HepG2 (cell line): ENCODE data around the gene ZMYND12. TPM values are rescaled to one million over a fixed set of nuclear protein-coding genes. Genes with fewer than 3 reads are reported as not detected.

Experiments used
- ATAC-seq: fragments of 200-7000 bp; cut with Tn5 transposase; 3 replicates; pipeline ENCODE4 v1.9.1; 2020; ENCODE audit warnings: mild to moderate bottlenecking, moderate library complexity
- BruUV-seq: library from RNA; stranded (reverse); fragments of 400-500 nt; replicated peaks from 2 replicates; lab custom pipeline; 2021; lab: Mats Ljungman, UMichigan
- CTCF ChIA-PET: fragments of 300-600 bp; formaldehyde crosslinking; extraction: SDS; loops from one replicate; lab custom pipeline; 2021; ENCODE audit warnings: low total read pairs, inconsistent platforms, low intra/inter-chr PET ratio; lab: Yijun Ruan, JAX
- POLR2A ChIA-PET: fragments of 350-600 bp; sonication (Branson Sonifier 250); formaldehyde crosslinking; loops from one replicate; lab custom pipeline; 2020; ENCODE audit warnings: antibody characterized with exemption, inconsistent platforms; lab: Yijun Ruan, JAX
- DNase-seq: peaks from one replicate; pipeline ENCODE4 v3.0.0-alpha.2; 2015; ENCODE audit warnings: low spot score
- FAIRE-seq: peaks from 3 replicates; lab custom pipeline; 2011; peaks lifted over from hg19 to GRCh38; lab: Jason Lieb, UNC
- H2AFZ ChIP-seq: one replicate; pipeline ENCODE4 v1.6.1; 2011; ENCODE audit warnings: low read length, inconsistent platforms
- H3K27ac ChIP-seq: fragments of 300-600 bp; 3 replicates; pipeline ENCODE4 v1.8.0; 2011; ENCODE audit warnings: mixed run types, mild to moderate bottlenecking, mixed read lengths, low read length, inconsistent platforms; ENCODE audit not compliant: insufficient read depth; ENCODE audit errors: extremely low read length
- H3K27me3 ChIP-seq, 2 experiments: fragments of 200-600 bp in 1 of 2; 2 replicates in 1 of 2; 3 replicates in 1 of 2; pipeline versions ENCODE4 v1.6.0 to v1.8.0; 2011; ENCODE audit warnings: low read length in 2 of 2, mild to moderate bottlenecking in 2 of 2, moderate library complexity in 2 of 2, inconsistent platforms in 1 of 2; ENCODE audit not compliant: insufficient read depth in 2 of 2, control insufficient read depth in 1 of 2
- H3K36me3 ChIP-seq, 2 experiments: fragments of 200-600 bp in 1 of 2; replicated peaks in 1 of 2; 2 replicates in 1 of 2; 3 replicates in 1 of 2; pipeline versions ENCODE4 v1.5.1 to v1.8.0; 2011; ENCODE audit warnings: low read length in 2 of 2, inconsistent platforms in 1 of 2; ENCODE audit not compliant: insufficient read depth in 2 of 2, control insufficient read depth in 1 of 2
- H3K4me1 ChIP-seq: 2 replicates; pipeline ENCODE4 v1.5.1; 2012; ENCODE audit warnings: low read length, inconsistent platforms; ENCODE audit not compliant: insufficient read depth
- H3K4me2 ChIP-seq: 2 replicates; pipeline ENCODE4 v1.6.0; 2011; ENCODE audit warnings: low read depth, low read length, inconsistent platforms
- H3K4me3 ChIP-seq, 3 experiments: fragments of 200-600 bp in 1 of 3; sonication (generic), shearing (Covaris generic) in 1 of 3; replicated peaks in 1 of 3; 2 replicates each; pipeline ENCODE4 v1.5.1; 2011 to 2016; ENCODE audit warnings: low read length in 3 of 3, inconsistent platforms in 2 of 3, low read depth in 2 of 3, mild to moderate bottlenecking in 2 of 3, control low read depth in 1 of 3, mixed read lengths in 1 of 3; ENCODE audit not compliant: insufficient read depth in 1 of 3
- H3K79me2 ChIP-seq: one replicate; pipeline ENCODE4 v1.6.1; 2011; ENCODE audit warnings: low read length, inconsistent platforms; ENCODE audit not compliant: insufficient read depth
- H3K9ac ChIP-seq: 2 replicates; pipeline ENCODE4 v1.6.0; 2011; ENCODE audit warnings: mild to moderate bottlenecking, low read depth, low read length, inconsistent platforms; ENCODE audit not compliant: insufficient read depth
- H3K9me3 ChIP-seq: 2 replicates; pipeline ENCODE4 v1.5.1; 2012; ENCODE audit warnings: mild to moderate bottlenecking, low read length
- H4K20me1 ChIP-seq: 2 replicates; pipeline ENCODE4 v1.6.0; 2011; ENCODE audit warnings: inconsistent platforms, mild to moderate bottlenecking, low read length, moderate library complexity; ENCODE audit not compliant: insufficient read depth
- FOXO1 ChIP-seq: sonication (generic); formaldehyde crosslinking; IDR thresholded peaks from 2 replicates; pipeline ENCODE4 v1.4.0; 2020; ENCODE audit warnings: missing genetic modification reagents
- MXD4 ChIP-seq: IDR thresholded peaks from 2 replicates; pipeline ENCODE4 v1.6.1; 2016; ENCODE audit warnings: mild to moderate bottlenecking, missing biosample characterization, missing genetic modification reagents
- SKI ChIP-seq: fragments of 450-650 bp; IDR thresholded peaks from one replicate; pipeline ENCODE4 v1.6.1; 2018; ENCODE audit warnings: mild to moderate bottlenecking; ENCODE audit not compliant: partially characterized antibody
- SRSF1 ChIP-seq: fragments of 200-400 bp; formaldehyde crosslinking; optimal IDR thresholded peaks from 2 replicates; pipeline ENCODE3; 2017; ENCODE audit warnings: mild to moderate bottlenecking, low read depth, low read length, moderate library complexity
- SYNCRIP ChIP-seq: fragments of 200-400 bp; formaldehyde crosslinking; IDR thresholded peaks from 2 replicates; pipeline ENCODE4 v1.6.1; 2018; ENCODE audit warnings: mild to moderate bottlenecking, low read depth, low read length; ENCODE audit not compliant: insufficient read depth
- TCF7 ChIP-seq: sonication (generic); IDR thresholded peaks from 2 replicates; pipeline ENCODE4 v1.6.1; 2016; ENCODE audit warnings: antibody characterized with exemption, low read depth
- THAP8 ChIP-seq: sonication (generic); formaldehyde crosslinking; IDR thresholded peaks from 2 replicates; pipeline ENCODE4 v1.5.1; 2020; ENCODE audit warnings: missing genetic modification reagents, mild to moderate bottlenecking, borderline replicate concordance
- ZNF484 ChIP-seq: sonication (generic); formaldehyde crosslinking; IDR thresholded peaks from 2 replicates; pipeline ENCODE4 v1.5.1; 2020; ENCODE audit warnings: mild to moderate bottlenecking, low read depth, missing genetic modification reagents, borderline replicate concordance
- ZNF660 ChIP-seq: sonication (generic); formaldehyde crosslinking; IDR thresholded peaks from 2 replicates; pipeline ENCODE4 v1.5.1; 2020; ENCODE audit warnings: mild to moderate bottlenecking, low read depth, missing genetic modification reagents, borderline replicate concordance
- ZNF776 ChIP-seq: sonication (generic); formaldehyde crosslinking; IDR thresholded peaks from 2 replicates; pipeline ENCODE4 v1.4.0; 2020; ENCODE audit warnings: mild to moderate bottlenecking, missing genetic modification reagents
- WGBS: methylation state at CpG from one replicate; pipeline ENCODE4 v1.1.6; 2017; ENCODE audit warnings: low lambda C conversion rate; 5-methylcytosine and 5-hydroxymethylcytosine counted together
- in situ Hi-C: cut with HindIII; loops from 2 replicates; pipeline ENCODE4 v1.10.0; 2017; ENCODE audit warnings: low pct_unique_long_range_greater_than_20kb; ENCODE audit not compliant: extremely low pct_ligation_motif_present
- intact Hi-C: fragments of 100-400 bp; cut with micrococcal nuclease; formaldehyde crosslinking; loops from one replicate; pipeline ENCODE4 v1.10.0; 2022; ENCODE audit not compliant: unreplicated experiment
- polyA plus RNA-seq, 8 experiments: library from polyadenylated mRNA; depleted of rRNA in 3 of 8; stranded (reverse) in 7 of 8; unstranded in 1 of 8; fragments of >200 nt; fragmentation: Illumina TruSeq in 4 of 8; extraction: Trizol in 4 of 8; gene quantifications; 2 replicates each; pipeline versions ENCODE4 v1.2.1 to v1.2.3, GENCODE V29; 2011 to 2016; ENCODE audit warnings: low read depth in 4 of 8, missing spikeins in 1 of 8, mixed read lengths in 1 of 8; ENCODE audit not compliant: insufficient read depth in 1 of 8
- total RNA-seq, 5 experiments: library from RNA; depleted of rRNA; stranded (reverse); fragments of >200 nt; fragmentation: Illumina TruSeq; extraction: Trizol; gene quantifications; 2 replicates each; pipeline ENCODE4 v1.2.3, GENCODE V29; 2016; ENCODE audit warnings: low read depth in 1 of 5
- TF ChIP-seq, protein P1 (sequence below): sonication (generic); formaldehyde crosslinking; IDR thresholded peaks from 2 replicates; pipeline ENCODE4 v1.8.1; 2023; ENCODE audit warnings: mild to moderate bottlenecking, missing genetic modification reagents, borderline replicate concordance

ZMYND12 gene
- total and polyA plus RNA-seq, 2 of the 13 experiments (the other 11 are each of a cell fraction or from before 2014, with no cell fraction given) = 0.13 to 0.71 TPM

DNA sequence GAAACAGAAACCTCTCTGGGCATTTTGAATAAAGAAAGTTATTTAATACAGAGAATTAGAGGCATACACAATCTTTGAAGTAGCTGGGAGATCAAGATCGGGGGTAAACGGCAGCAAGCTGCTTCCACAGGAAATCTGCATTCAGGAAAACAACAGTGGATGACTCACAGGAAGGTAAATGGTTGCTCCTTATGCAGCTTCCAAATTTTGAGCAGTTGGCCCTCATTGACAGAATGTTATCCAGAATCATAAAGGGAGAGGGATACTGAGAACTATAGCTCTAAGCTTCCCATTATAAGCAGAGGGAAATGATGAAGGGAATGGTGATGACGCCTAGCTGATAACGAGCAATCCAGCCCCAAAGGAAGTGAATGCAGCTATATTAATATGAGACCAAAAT, 28.6 kb downstream of the ZMYND12 start:
- Histone ChIP-seq H3K79me2 (no peaks in the 10 kb centered on the region), H3K36me3 (no peaks in the 10 kb centered on the region), H3K4me3 (no peak overlapping the region), H3K4me1 (peaks cover 32% of the 10 kb centered on the region), H3K4me2 (no peak overlapping the region), H3K27me3 (peaks cover 0 to 3% of the 10 kb centered on the region in 2 experiments; a peak in 1 of 5 replicates), H3K9ac (no peak overlapping the region), H3K27ac (no peak overlapping the region), H4K20me1 (no peaks in the 10 kb centered on the region), H3K9me3 (no peaks in the 10 kb centered on the region), H2AFZ (no peak overlapping the region)
- CTCF ChIA-PET = no interaction called here
- BruUV-seq = no TSS peak
- no peak for FAIRE-seq
- in situ Hi-C loops (no loop called here), intact Hi-C loops (no loop called here)
- POLR2A ChIA-PET = no interaction called here
- ATAC-seq = no peak
- TF ChIP-seq FOXO1 (CRISPR knock-in tag) (no peak), SYNCRIP (no peak), SKI (no peak), MXD4 (CRISPR knock-in tag) (no peak), ZNF660 (CRISPR knock-in tag) (no peak), ZNF776 (CRISPR knock-in tag) (no peak), ZNF484 (CRISPR knock-in tag) (no peak), SRSF1 (no peak), TCF7 (no peak), THAP8 (CRISPR knock-in tag) (no peak)
- TF ChIP-seq, protein P1, sequence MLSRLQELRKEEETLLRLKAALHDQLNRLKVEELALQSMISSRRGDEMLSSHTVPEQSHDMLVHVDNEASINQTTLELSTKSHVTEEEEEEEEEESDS (CRISPR knock-in tag) = no peak
- DNase-seq = no peak
- 29% methylated on average over 4 of the region's 4 CpGs for WGBS
